MM.1S (cell line): ENCODE measurements around the gene FOXA3.

Source experiments
- DNase-seq: peaks from one replicate; pipeline ENCODE4 v3.0.0-alpha.2; 2015
- H2AFZ ChIP-seq: fragments of 300-600 bp; sonication (generic); 2 replicates; pipeline ENCODE4 v1.6.0; 2016; ENCODE audit warnings: antibody characterized with exemption, low read length
- H3F3A ChIP-seq: fragments of 300-600 bp; sonication (generic); 2 replicates; pipeline ENCODE4 v1.6.1; 2016; ENCODE audit warnings: mild to moderate bottlenecking, antibody characterized with exemption, low read length, moderate library complexity, mixed read lengths; ENCODE audit not compliant: insufficient read depth
- H3K27ac ChIP-seq: fragments of 300-600 bp; sonication (generic); 2 replicates; pipeline ENCODE4 v1.5.1; 2016; ENCODE audit warnings: mild to moderate bottlenecking, low read length
- H3K27me3 ChIP-seq: fragments of 300-600 bp; sonication (generic); replicated peaks from 2 replicates; pipeline ENCODE4 v1.6.0; 2016; ENCODE audit warnings: low read length; ENCODE audit not compliant: insufficient read depth
- H3K36me3 ChIP-seq: fragments of 300-600 bp; sonication (generic); replicated peaks from 2 replicates; pipeline ENCODE4 v1.6.1; 2016; ENCODE audit warnings: mild to moderate bottlenecking, low read length, mixed read lengths; ENCODE audit not compliant: insufficient read depth
- H3K4me1 ChIP-seq: fragments of 300-600 bp; sonication (generic); 2 replicates; pipeline ENCODE4 v1.6.1; 2016; ENCODE audit warnings: low read length, mixed read lengths
- H3K4me2 ChIP-seq: fragments of 300-600 bp; sonication (generic); 2 replicates; pipeline ENCODE4 v1.6.0; 2016; ENCODE audit warnings: low read depth, low read length
- H3K4me3 ChIP-seq: fragments of 300-600 bp; sonication (generic); 2 replicates; pipeline ENCODE4 v1.5.1; 2016; ENCODE audit warnings: low read length, mixed read lengths
- H3K79me2 ChIP-seq: fragments of 300-600 bp; sonication (generic); 2 replicates; pipeline ENCODE4 v1.6.1; 2016; ENCODE audit warnings: mixed run types, low read length, mixed read lengths
- H3K9ac ChIP-seq: fragments of 300-600 bp; sonication (generic); 2 replicates; pipeline ENCODE4 v1.6.1; 2016; ENCODE audit warnings: low read length, mixed read lengths
- H3K9me2 ChIP-seq: fragments of 300-600 bp; sonication (generic); replicated peaks from 2 replicates; pipeline ENCODE4 v1.6.1; 2016; ENCODE audit warnings: mild to moderate bottlenecking, low read length, mixed read lengths; ENCODE audit not compliant: insufficient read depth
- H3K9me3 ChIP-seq: fragments of 300-600 bp; sonication (generic); replicated peaks from 2 replicates; pipeline ENCODE4 v1.6.1; 2016; ENCODE audit warnings: mild to moderate bottlenecking, low read length, mixed read lengths; ENCODE audit not compliant: insufficient read depth
- H4K20me1 ChIP-seq: fragments of 300-600 bp; sonication (generic); 2 replicates; pipeline ENCODE4 v1.6.1; 2016; ENCODE audit warnings: mild to moderate bottlenecking, low read length, moderate library complexity, mixed read lengths; ENCODE audit not compliant: insufficient read depth
- CTCF ChIP-seq: fragments of 300-600 bp; sonication (generic); IDR thresholded peaks from 2 replicates; pipeline ENCODE4 v1.5.1; 2016; ENCODE audit warnings: antibody characterized with exemption, low read length, mixed read lengths
- EZH2 ChIP-seq: fragments of 300-600 bp; sonication (generic); optimal IDR thresholded peaks from 2 replicates; pipeline ENCODE3; 2017; ENCODE audit warnings: low read depth, mild to moderate bottlenecking, antibody characterized with exemption, low read length, mixed read lengths
- EZH2phosphoT487 ChIP-seq: fragments of 300-600 bp; sonication (generic); IDR thresholded peaks from 2 replicates; pipeline ENCODE4 v1.6.1; 2018; ENCODE audit warnings: antibody characterized with exemption, low read length

Gene FOXA3

GRCh38 chr19:45860359-45861259 is 3.5 kb upstream of the FOXA3 start:
- H2AFZ ChIP-seq, result no peak overlapping the region
- DNase-seq, result no peak
- H4K20me1 ChIP-seq, result no peaks in the 10 kb centered on the region
- peaks cover 13% of the 10 kb centered on the region for H3F3A ChIP-seq
- no peaks in the 10 kb centered on the region for H3K9me2 ChIP-seq
- H3K79me2 ChIP-seq, result peaks cover 62% of the 10 kb centered on the region
- no peak overlapping the region for H3K27ac ChIP-seq
- H3K4me3 ChIP-seq, result no peak overlapping the region; the same call in 1 of the 2 replicates
- 0 out of 2 replicates have a peak, but pooled peaks cover 4% of the 10 kb centered on the region for H3K4me1 ChIP-seq
- H3K4me2 ChIP-seq, result peak overlapping the region; percentile 90; the same call in 1 of the 2 replicates
- no peak overlapping the region for H3K9ac ChIP-seq
- H3K9me3 ChIP-seq, result no peaks in the 10 kb centered on the region
- H3K27me3 ChIP-seq, result peaks cover 23% of the 10 kb centered on the region
- H3K36me3 ChIP-seq, result no peaks in the 10 kb centered on the region
- TF ChIP-seq EZH2, result no peak
- TF ChIP-seq EZH2phosphoT487, result no peak
- no peak for TF ChIP-seq CTCF

- H3K4me3 ChIP-seq, result peak overlapping the region; percentile 89
- DNase-seq, result no peak
- H3K9me3 ChIP-seq, result no peaks in the 10 kb centered on the region
- no peaks in the 10 kb centered on the region for H4K20me1 ChIP-seq
- peaks cover 49% of the 10 kb centered on the region for H3K79me2 ChIP-seq
- peaks cover 39% of the 10 kb centered on the region for H3K27me3 ChIP-seq
- 0 out of 2 replicates have a peak, but pooled peaks cover 4% of the 10 kb centered on the region for H3K4me1 ChIP-seq
- no peaks in the 10 kb centered on the region for H3K9me2 ChIP-seq
- H2AFZ ChIP-seq, result peak overlapping the region; percentile 63
- peak overlapping the region; percentile 64; the same call in 1 of the 2 replicates for H3K27ac ChIP-seq
- no peak for TF ChIP-seq CTCF
- TF ChIP-seq EZH2phosphoT487, result no peak
- no peak for TF ChIP-seq EZH2
- peak overlapping the region; percentile 77 for H3K9ac ChIP-seq
- peak overlapping the region; percentile 90 for H3K4me2 ChIP-seq
- peaks cover 13% of the 10 kb centered on the region for H3F3A ChIP-seq
- H3K36me3 ChIP-seq, result no peaks in the 10 kb centered on the region
These were observed 1.9 kb upstream of the FOXA3 start for GRCh38 chr19:45862271-45862563.

GRCh38 chr19:45862564-45863334 is 1.4 kb upstream of the FOXA3 start, which contains the start of gene SYMPK:
Gene SYMPK, minus strand, starts transcription at chr19:45863147. Its CDS starts 8,652 bp downstream, at chr19:45854495.
- peak; percentile 98 for DNase-seq
- Histone ChIP-seq H3K4me1 (0 out of 2 replicates have a peak, but pooled peaks cover 4% of the 10 kb centered on the region), H3K9me3 (no peaks in the 10 kb centered on the region), H3K9ac (peak within 1 kb of the TSS; percentile 77), H4K20me1 (no peaks in the 10 kb centered on the region), H3K27me3 (peaks cover 42% of the 10 kb centered on the region), H3F3A (peaks cover 13% of the 10 kb centered on the region), H3K36me3 (no peaks in the 10 kb centered on the region), H2AFZ (peak within 1 kb of the TSS; percentile 89), H3K27ac (peak within 1 kb of the TSS; percentile 64; the same call in 1 of the 2 replicates), H3K4me3 (peak within 1 kb of the TSS; percentile 89), H3K79me2 (peaks cover 49% of the 10 kb centered on the region), H3K4me2 (peak within 1 kb of the TSS; percentile 95), H3K9me2 (no peaks in the 10 kb centered on the region)
- TF ChIP-seq EZH2 (no peak), CTCF (no peak), EZH2phosphoT487 (no peak)
